GM23248 (cell line): ENCODE data around the gene MTNR1A.

Experiments used
- EZH2 ChIP-seq: fragments of 200-600 bp; sonication (generic); IDR thresholded peaks from 2 replicates; pipeline ENCODE4 v1.6.1; 2018; ENCODE audit warnings: antibody characterized with exemption, mild to moderate bottlenecking; ENCODE audit not compliant: insufficient read depth, poor library complexity, severe bottlenecking
- EZH2phosphoT487 ChIP-seq: fragments of 200-600 bp; sonication (generic); IDR thresholded peaks from 2 replicates; pipeline ENCODE4 v1.6.1; 2018; ENCODE audit warnings: antibody characterized with exemption, moderate library complexity, mild to moderate bottlenecking, low read depth; ENCODE audit not compliant: insufficient read depth

DNA sequence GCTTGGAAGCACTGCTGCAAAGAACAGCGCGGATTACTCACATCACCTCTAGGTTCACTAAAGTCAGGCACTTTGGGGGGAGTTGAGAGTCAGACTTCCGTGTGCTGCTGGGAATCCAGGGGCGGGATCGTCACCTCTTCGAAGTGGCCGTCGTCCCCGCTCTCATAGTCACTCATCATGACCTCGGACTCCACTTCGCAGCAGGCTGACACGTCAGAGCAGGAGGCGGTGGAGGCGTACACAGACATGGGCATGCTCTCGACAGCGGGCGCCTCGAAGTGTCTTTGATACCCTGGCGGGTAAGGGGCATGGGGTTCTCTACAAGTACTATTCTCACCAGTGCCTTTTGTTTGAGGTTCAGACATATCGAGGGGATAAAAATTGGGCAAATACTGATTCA lies 33.1 kb upstream of the MTNR1A start:
- TF ChIP-seq EZH2phosphoT487 (no peak), EZH2 (no peak)
